Smooth muscle cell (in vitro differentiated cells): ENCODE measurements around the gene ZNF384. TPM values are rescaled to one million over a fixed set of nuclear protein-coding genes. Genes with fewer than 3 reads are reported as not detected.

Experiments used
- DNase-seq: peaks from one replicate; lab custom pipeline; 2025; ENCODE audit not compliant: unreplicated experiment; lab: John Stamatoyannopoulos, UW
- H2AFZ ChIP-seq: fragments of 200-600 bp; sonication (generic); 2 replicates; pipeline ENCODE4 v1.6.0; 2016; ENCODE audit warnings: antibody characterized with exemption, low read depth, mild to moderate bottlenecking
- H3F3A ChIP-seq: fragments of 200-600 bp; sonication (generic); 2 replicates; pipeline ENCODE4 v1.6.0; 2017; ENCODE audit warnings: antibody characterized with exemption, low read depth
- H3K27ac ChIP-seq: fragments of 200-600 bp; sonication (generic); 2 replicates; pipeline ENCODE4 v1.5.1; 2016; ENCODE audit warnings: low read depth, mild to moderate bottlenecking
- H3K27me3 ChIP-seq: fragments of 200-600 bp; sonication (generic); 2 replicates; pipeline ENCODE4 v1.6.1; 2016; ENCODE audit warnings: low read depth, mild to moderate bottlenecking
- H3K36me3 ChIP-seq: fragments of 200-600 bp; sonication (generic); 2 replicates; pipeline ENCODE4 v1.5.1; 2016; ENCODE audit warnings: low read depth
- H3K4me1 ChIP-seq: fragments of 200-600 bp; sonication (generic); 2 replicates; pipeline ENCODE4 v1.5.1; 2016; ENCODE audit warnings: low read depth
- H3K4me2 ChIP-seq: fragments of 200-600 bp; sonication (generic); 2 replicates; pipeline ENCODE4 v1.6.0; 2016; ENCODE audit warnings: mild to moderate bottlenecking
- H3K4me3 ChIP-seq: fragments of 200-600 bp; sonication (generic); 2 replicates; pipeline ENCODE4 v1.5.1; 2016; ENCODE audit warnings: mild to moderate bottlenecking
- H3K79me2 ChIP-seq: fragments of 200-600 bp; sonication (generic); 2 replicates; pipeline ENCODE4 v1.6.0; 2016; ENCODE audit warnings: low read depth, mild to moderate bottlenecking
- H3K9ac ChIP-seq: fragments of 200-600 bp; sonication (generic); 2 replicates; pipeline ENCODE4 v1.6.0; 2016; ENCODE audit warnings: low read depth
- H3K9me3 ChIP-seq: fragments of 200-600 bp; sonication (generic); replicated peaks from 2 replicates; pipeline ENCODE4 v1.5.1; 2016; ENCODE audit warnings: low read depth
- H4K20me1 ChIP-seq: fragments of 200-600 bp; sonication (generic); 2 replicates; pipeline ENCODE4 v1.6.0; 2016; ENCODE audit warnings: low read depth
- WGBS: methylation state at CpG from one replicate; pipeline ENCODE4 v1.1.7; 2016; ENCODE audit warnings: low lambda C conversion rate; 5-methylcytosine and 5-hydroxymethylcytosine counted together
- polyA plus RNA-seq: library from polyadenylated mRNA; unstranded; fragments of >200 nt; fragmentation: Nextera tagmentation; extraction: Ambion mirVana; gene quantifications from 2 replicates; pipeline ENCODE4 v1.2.1, GENCODE V29; 2016
- total RNA-seq: library from RNA; depleted of rRNA; stranded (reverse); fragments of >200 nt; gene quantifications from 2 replicates; pipeline ENCODE4 v1.2.3, GENCODE V29; 2014
- TF ChIP-seq, protein P1 (sequence below): fragments of 200-600 bp; sonication (generic); IDR thresholded peaks from 2 replicates; pipeline ENCODE4 v1.5.1; 2017; ENCODE audit warnings: borderline replicate concordance, mild to moderate bottlenecking, antibody characterized with exemption; ENCODE audit not compliant: insufficient read depth, poor library complexity, severe bottlenecking

The ZNF384 gene
- total and polyA plus RNA-seq, 2 experiments from 2014 or later, result 31.0 to 36.1 TPM

GRCh38 chr12:6694701-6695100 is 5.5 kb upstream of the ZNF384 start:
- 94% methylated on average over 9 of the region's 9 CpGs for WGBS

GRCh38 chr12:6693832-6694355 is 4.7 kb upstream of the ZNF384 start:
- H3K9me3 ChIP-seq, result no peaks in the 10 kb centered on the region
- H3K4me3 ChIP-seq, result no peak overlapping the region
- H2AFZ ChIP-seq, result no peak overlapping the region
- no peaks in the 10 kb centered on the region for H4K20me1 ChIP-seq
- DNase-seq, result no peak
- H3K4me1 ChIP-seq, result peaks cover 5% of the 10 kb centered on the region
- H3K27ac ChIP-seq, result no peak overlapping the region
- TF ChIP-seq, protein P1, sequence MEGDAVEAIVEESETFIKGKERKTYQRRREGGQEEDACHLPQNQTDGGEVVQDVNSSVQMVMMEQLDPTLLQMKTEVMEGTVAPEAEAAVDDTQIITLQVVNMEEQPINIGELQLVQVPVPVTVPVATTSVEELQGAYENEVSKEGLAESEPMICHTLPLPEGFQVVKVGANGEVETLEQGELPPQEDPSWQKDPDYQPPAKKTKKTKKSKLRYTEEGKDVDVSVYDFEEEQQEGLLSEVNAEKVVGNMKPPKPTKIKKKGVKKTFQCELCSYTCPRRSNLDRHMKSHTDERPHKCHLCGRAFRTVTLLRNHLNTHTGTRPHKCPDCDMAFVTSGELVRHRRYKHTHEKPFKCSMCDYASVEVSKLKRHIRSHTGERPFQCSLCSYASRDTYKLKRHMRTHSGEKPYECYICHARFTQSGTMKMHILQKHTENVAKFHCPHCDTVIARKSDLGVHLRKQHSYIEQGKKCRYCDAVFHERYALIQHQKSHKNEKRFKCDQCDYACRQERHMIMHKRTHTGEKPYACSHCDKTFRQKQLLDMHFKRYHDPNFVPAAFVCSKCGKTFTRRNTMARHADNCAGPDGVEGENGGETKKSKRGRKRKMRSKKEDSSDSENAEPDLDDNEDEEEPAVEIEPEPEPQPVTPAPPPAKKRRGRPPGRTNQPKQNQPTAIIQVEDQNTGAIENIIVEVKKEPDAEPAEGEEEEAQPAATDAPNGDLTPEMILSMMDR, result no peak
- no peak overlapping the region for H3K4me2 ChIP-seq
- WGBS, result 87% methylated on average over 4 of the region's 4 CpGs
- peaks cover 12% of the 10 kb centered on the region for H3F3A ChIP-seq
- no peak overlapping the region for H3K9ac ChIP-seq
- peaks cover 9% of the 10 kb centered on the region for H3K27me3 ChIP-seq
- no peaks in the 10 kb centered on the region for H3K36me3 ChIP-seq
- H3K79me2 ChIP-seq, result peaks cover 10% of the 10 kb centered on the region

More at GRCh38 chr12:6694701-6695100, 5.5 kb upstream of the ZNF384 start:
- H3K27me3 ChIP-seq, result peaks cover 15% of the 10 kb centered on the region
- DNase-seq, result no peak
- no peak overlapping the region for H2AFZ ChIP-seq
- no peak overlapping the region for H3K4me2 ChIP-seq
- no peak overlapping the region for H3K9ac ChIP-seq
- H3K79me2 ChIP-seq, result peaks cover 6% of the 10 kb centered on the region
- H3K9me3 ChIP-seq, result no peaks in the 10 kb centered on the region
- H3K36me3 ChIP-seq, result no peaks in the 10 kb centered on the region
- H4K20me1 ChIP-seq, result no peaks in the 10 kb centered on the region
- TF ChIP-seq, protein P1, result no peak
- H3F3A ChIP-seq, result peaks cover 12% of the 10 kb centered on the region
- H3K4me3 ChIP-seq, result no peak overlapping the region
- peaks cover 5% of the 10 kb centered on the region for H3K4me1 ChIP-seq
- no peak overlapping the region for H3K27ac ChIP-seq

DNA sequence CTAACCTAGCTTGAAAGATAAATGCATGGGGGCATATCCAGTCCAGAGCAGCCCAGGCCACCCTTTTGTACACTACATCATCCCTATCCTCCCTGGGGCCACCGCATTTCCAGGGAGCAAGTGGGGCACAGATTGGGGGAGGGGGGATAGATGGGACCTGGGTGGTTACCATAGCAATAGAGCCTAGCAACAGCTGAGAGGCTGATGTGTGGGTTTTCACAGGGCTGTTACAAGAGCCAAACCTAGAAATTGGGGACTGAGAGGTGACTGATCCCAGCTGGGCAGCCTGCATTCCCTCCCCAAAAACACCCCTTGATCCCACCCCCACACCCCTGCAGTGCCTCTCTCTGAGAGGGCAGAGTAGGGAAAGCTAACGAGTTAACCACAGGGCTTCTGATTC is 3.7 kb upstream of the ZNF384 start:
- Histone ChIP-seq H3K9ac (no peak overlapping the region), H3K36me3 (no peaks in the 10 kb centered on the region), H3K79me2 (peaks cover 20% of the 10 kb centered on the region), H3K4me1 (peaks cover 11% of the 10 kb centered on the region), H2AFZ (no peak overlapping the region), H3K4me2 (no peak overlapping the region), H3K9me3 (no peaks in the 10 kb centered on the region), H3K27me3 (no peaks in the 10 kb centered on the region), H4K20me1 (no peaks in the 10 kb centered on the region), H3K27ac (no peak overlapping the region), H3F3A (peaks cover 12% of the 10 kb centered on the region), H3K4me3 (no peak overlapping the region)
- TF ChIP-seq, protein P1, result no peak
- WGBS, result 73% methylated on average over 2 of the region's 2 CpGs
- DNase-seq, result no peak

DNA sequence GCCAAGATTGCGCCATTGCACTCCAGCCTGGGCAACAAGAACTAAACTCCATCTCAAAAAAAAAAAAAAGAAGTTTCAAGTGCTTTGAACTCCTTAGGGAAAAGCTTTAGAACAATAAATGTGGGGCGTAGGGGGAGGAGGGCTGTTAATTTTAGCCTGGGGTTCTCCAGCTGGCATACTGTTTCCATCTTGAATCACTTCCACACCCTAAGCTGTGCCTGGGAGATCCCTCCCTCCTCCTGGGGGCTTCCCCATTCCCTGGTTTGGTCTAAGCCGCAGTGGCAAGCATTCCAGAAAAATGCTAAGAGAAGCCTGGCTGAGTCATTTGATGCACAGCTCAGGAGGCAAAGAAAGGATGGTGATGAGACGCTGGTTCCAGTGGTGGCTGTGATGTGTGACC is 2.3 kb upstream of the ZNF384 start:
- H3K4me1 ChIP-seq, result peaks cover 20% of the 10 kb centered on the region
- peaks cover under 1% of the 10 kb centered on the region for H4K20me1 ChIP-seq
- H3K36me3 ChIP-seq, result no peaks in the 10 kb centered on the region
- H3K79me2 ChIP-seq, result peaks cover 34% of the 10 kb centered on the region
- H3K27me3 ChIP-seq, result no peaks in the 10 kb centered on the region
- H3K4me3 ChIP-seq, result no peak overlapping the region
- no peak overlapping the region for H2AFZ ChIP-seq
- H3K9me3 ChIP-seq, result no peaks in the 10 kb centered on the region
- DNase-seq, result no peak
- peak overlapping the region; percentile 24 for H3K27ac ChIP-seq
- peaks cover 12% of the 10 kb centered on the region for H3F3A ChIP-seq
- no peak overlapping the region for H3K9ac ChIP-seq
- no peak overlapping the region for H3K4me2 ChIP-seq
- TF ChIP-seq, protein P1, result no peak
- WGBS, result 69% methylated on average over 4 of the region's 4 CpGs
